GM10266 (cell line): ENCODE measurements around the gene CLCA4.
A peak's percentile ranks its signal among the peaks of the same experiment; 100 is the strongest.

Experiments used
- DNase-seq: peaks from one replicate; pipeline ENCODE4 v3.0.0; 2012; ENCODE audit errors: extremely low spot score
- TF ChIP-seq, protein P1 (sequence below): IDR thresholded peaks from 2 replicates; pipeline ENCODE4 v1.5.1; 2012; ENCODE audit warnings: mild to moderate bottlenecking, low read depth; ENCODE audit not compliant: control insufficient read depth, insufficient read depth; ENCODE audit errors: missing control alignments

The CLCA4 gene

DNA sequence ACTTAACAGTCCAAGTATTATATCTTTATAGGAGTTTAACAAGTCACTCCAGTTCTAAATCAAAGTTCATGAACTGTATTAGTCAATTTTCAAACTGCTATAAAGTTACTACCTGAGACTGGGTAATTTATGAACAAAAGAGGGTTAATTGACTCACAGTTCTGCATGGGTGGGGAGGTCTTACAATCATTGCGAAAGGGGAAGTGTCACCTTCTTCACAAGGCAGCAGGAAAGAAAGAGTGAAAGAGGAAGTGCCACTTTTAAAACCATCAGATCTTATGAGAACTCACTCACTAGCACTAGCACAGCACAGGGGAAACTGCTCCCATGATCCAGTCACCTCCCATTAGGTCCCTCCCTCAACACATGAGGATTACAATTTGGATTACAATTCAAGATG lies 70.0 kb downstream of the CLCA4 start:
- TF ChIP-seq, protein P1, sequence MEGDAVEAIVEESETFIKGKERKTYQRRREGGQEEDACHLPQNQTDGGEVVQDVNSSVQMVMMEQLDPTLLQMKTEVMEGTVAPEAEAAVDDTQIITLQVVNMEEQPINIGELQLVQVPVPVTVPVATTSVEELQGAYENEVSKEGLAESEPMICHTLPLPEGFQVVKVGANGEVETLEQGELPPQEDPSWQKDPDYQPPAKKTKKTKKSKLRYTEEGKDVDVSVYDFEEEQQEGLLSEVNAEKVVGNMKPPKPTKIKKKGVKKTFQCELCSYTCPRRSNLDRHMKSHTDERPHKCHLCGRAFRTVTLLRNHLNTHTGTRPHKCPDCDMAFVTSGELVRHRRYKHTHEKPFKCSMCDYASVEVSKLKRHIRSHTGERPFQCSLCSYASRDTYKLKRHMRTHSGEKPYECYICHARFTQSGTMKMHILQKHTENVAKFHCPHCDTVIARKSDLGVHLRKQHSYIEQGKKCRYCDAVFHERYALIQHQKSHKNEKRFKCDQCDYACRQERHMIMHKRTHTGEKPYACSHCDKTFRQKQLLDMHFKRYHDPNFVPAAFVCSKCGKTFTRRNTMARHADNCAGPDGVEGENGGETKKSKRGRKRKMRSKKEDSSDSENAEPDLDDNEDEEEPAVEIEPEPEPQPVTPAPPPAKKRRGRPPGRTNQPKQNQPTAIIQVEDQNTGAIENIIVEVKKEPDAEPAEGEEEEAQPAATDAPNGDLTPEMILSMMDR: no peak
- peak; percentile 10 for DNase-seq

- no peak for DNase-seq
- TF ChIP-seq, protein P1: no peak
These were observed 71.5 kb downstream of the CLCA4 start for GRCh38 chr1:86618358-86618757.

- TF ChIP-seq, protein P1: no peak
- DNase-seq: no peak
These were observed 72.4 kb downstream of the CLCA4 start for GRCh38 chr1:86619313-86619712.

DNA sequence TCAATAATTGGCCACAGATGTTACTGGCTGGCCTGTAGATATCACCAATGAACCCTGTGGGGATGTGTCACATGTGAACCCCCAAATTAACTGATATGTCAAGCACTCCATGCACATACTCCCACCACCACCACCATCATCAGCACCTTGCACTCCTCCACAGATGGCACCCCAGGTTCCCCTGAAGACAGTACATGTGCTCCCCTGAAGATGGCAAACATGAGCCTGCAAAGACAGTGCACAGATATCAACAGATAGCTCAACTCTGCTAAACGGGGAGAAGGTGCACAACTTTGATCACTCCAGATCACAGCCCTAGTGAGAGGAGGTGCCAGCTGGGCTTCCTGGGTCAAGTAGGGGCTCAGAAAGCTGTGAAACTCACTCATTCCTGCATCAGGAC lies 74.4 kb downstream of the CLCA4 start:
- DNase-seq: no peak
- TF ChIP-seq, protein P1: no peak
